ENCODE data around the gene GJB1. TPM values are rescaled to one million over a fixed set of nuclear protein-coding genes. Genes with fewer than 3 reads are reported as not detected.

The GJB1 gene
- total RNA-seq, 1 experiment from 2014 or later, result not detected

GRCh38 chrX:71181910-71182799 is 40.9 kb upstream of the GJB1 start:
- Histone ChIP-seq H3K9me3 (ENCODE audit: control insufficient read depth, low read depth, low read length) (peaks cover 11% of the 10 kb centered on the region), H3K56ac (ENCODE audit: insufficient read length, low read depth, low read length) (no peak overlapping the region), H2BK120ac (ENCODE audit: low read depth, low read length, poor library complexity, severe bottlenecking) (peak overlapping the region; percentile 83), H2BK5ac (ENCODE audit: insufficient read length, low read length) (no peak overlapping the region), H3T11ph (ENCODE audit: low read length) (no peak overlapping the region), H3K9ac (ENCODE audit: extremely low read depth, insufficient read length, low read length) (peak overlapping the region; percentile 55), H3K79me2 (ENCODE audit: insufficient read depth, low read length) (no peaks in the 10 kb centered on the region), H3K23me2 (ENCODE audit: insufficient read length, low read depth, low read length, poor library complexity, severe bottlenecking) (peaks cover 9% of the 10 kb centered on the region), H3K4ac (ENCODE audit: low read depth, low read length) (no peak overlapping the region; the same call in 1 of the 2 replicates), H3K4me1 (ENCODE audit: insufficient read depth, low read length) (peaks cover 4% of the 10 kb centered on the region), H3K14ac (ENCODE audit: insufficient read depth, low read length) (peak overlapping the region; percentile 85; the same call in 1 of the 2 replicates), H2AFZ (ENCODE audit: low read length) (no peak overlapping the region), H4K8ac (replicated peaks; ENCODE audit: insufficient read length, low read depth, low read length) (no peak overlapping the region), H3K79me1 (ENCODE audit: insufficient read depth, low read depth, low read length, poor library complexity, severe bottlenecking) (no peaks in the 10 kb centered on the region), H4K91ac (ENCODE audit: insufficient read length, low read depth, low read length) (peak overlapping the region; percentile 72), H4K20me1 (ENCODE audit: control insufficient read depth, insufficient read depth, insufficient read length) (no peaks in the 10 kb centered on the region), H3K4me2 (ENCODE audit: insufficient read depth, insufficient read length, low read length) (peak overlapping the region; percentile 60), H4K5ac (ENCODE audit: insufficient read length, low read depth, low read length) (no peak overlapping the region), H2BK15ac (ENCODE audit: low read depth, low read length) (no peak overlapping the region), H3K27ac (ENCODE audit: insufficient read length, low read depth, low read length) (peak overlapping the region; percentile 93), H3K23ac (ENCODE audit: insufficient read length, low read depth, low read length) (no peak overlapping the region), H2AK5ac (ENCODE audit: insufficient read length, low read length) (no peak overlapping the region), H2BK20ac (ENCODE audit: low read depth, low read length, poor library complexity, severe bottlenecking) (no peak overlapping the region), H3K18ac (ENCODE audit: insufficient read length, low read depth, low read length) (peak overlapping the region; percentile 86), H2BK12ac (ENCODE audit: insufficient read length, low read depth, low read length) (no peak overlapping the region), H3K27me3 (ENCODE audit: insufficient read depth, low read length) (no peaks in the 10 kb centered on the region)
- Mint-ChIP-seq H3K9me3 (peaks cover 58 to 67% of the 10 kb centered on the region in 2 experiments), H3K27me3 (ENCODE audit: low read depth) (no peaks in the 10 kb centered on the region; the same call in none of the 2 replicates), H3K4me3 (peak overlapping the region; percentile 67 to 81), H3K36me3 (ENCODE audit: insufficient read depth in 1 of 3, low read depth in 3 of 3) (peaks cover 5 to 11% (median 7%) of the 10 kb centered on the region in 3 experiments), H3K27ac (peak overlapping the region; percentile 98 to 99 (median 99)), H3K4me1 (peaks cover 18 to 23% of the 10 kb centered on the region in 2 experiments)
- peak; percentile 95 for DNase-seq
- TF ChIP-seq CTCF (conservative IDR thresholded peaks at IDR 0.05), result no peak
- no CpG with 5 or more reads among the region's 42 CpGs for WGBS (ENCODE audit: extremely low coverage, insufficient read length, low lambda C conversion rate)

All from H9 (cell line).